AG09319 (cell line): ENCODE data around the gene IRF1.

ENCODE experiments used
- DNase-seq: peaks from one replicate; pipeline ENCODE4 v3.0.0-alpha.2; 2010; ENCODE audit warnings: low read depth; ENCODE audit errors: extremely low read depth
- CTCF ChIP-seq: IDR thresholded peaks from 2 replicates; pipeline ENCODE4 v1.5.1; 2011; ENCODE audit warnings: low read depth, mild to moderate bottlenecking, inconsistent platforms, low read length, moderate library complexity

Gene IRF1

GRCh38 chr5:132466433-132467286, 23.9 kb downstream of the IRF1 start:
- no peak for DNase-seq
- TF ChIP-seq CTCF = no peak

GRCh38 chr5:132465059-132465707, 25.4 kb downstream of the IRF1 start:
- TF ChIP-seq CTCF = no peak
- DNase-seq = no peak

DNA sequence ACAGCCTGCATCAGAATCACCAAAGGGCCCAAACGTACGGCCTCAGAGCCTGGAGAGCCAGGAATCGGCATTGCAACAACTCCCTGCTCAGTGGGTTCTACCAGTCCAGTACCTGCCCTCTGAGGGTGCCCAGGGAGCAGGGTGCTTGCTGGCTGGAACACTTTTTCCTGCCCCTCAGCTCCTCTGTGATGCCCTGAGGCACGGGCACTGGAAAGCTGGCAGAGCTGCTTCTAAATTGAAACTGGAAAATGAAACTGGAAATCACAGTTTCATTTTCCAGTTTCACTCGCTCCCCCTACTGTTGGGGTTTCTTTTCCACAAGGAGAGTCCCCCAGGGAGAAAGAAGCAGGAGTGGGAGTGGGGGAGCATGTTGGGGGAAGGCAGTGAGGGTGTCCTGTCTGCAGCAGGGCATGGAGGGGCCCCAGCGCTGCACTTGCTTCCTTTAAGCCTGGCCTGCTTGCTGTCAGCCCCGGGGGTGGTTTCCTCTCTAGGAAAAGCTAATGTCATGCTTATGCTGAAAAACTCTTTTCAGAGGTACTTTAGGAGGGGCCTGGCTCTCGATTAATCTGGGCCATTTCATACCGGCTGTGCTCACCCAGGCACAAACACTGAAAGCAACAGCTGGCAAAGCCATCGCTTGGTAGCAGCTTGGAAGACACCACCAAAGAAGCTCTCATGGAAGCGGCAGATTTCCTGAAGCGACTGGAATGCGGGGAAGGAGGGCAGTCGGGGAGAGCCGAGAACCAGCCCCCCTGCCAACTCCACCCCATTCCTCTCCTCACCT, 26.2 kb downstream of the IRF1 start:
- peak; percentile 43 for TF ChIP-seq CTCF
- DNase-seq = no peak

DNA sequence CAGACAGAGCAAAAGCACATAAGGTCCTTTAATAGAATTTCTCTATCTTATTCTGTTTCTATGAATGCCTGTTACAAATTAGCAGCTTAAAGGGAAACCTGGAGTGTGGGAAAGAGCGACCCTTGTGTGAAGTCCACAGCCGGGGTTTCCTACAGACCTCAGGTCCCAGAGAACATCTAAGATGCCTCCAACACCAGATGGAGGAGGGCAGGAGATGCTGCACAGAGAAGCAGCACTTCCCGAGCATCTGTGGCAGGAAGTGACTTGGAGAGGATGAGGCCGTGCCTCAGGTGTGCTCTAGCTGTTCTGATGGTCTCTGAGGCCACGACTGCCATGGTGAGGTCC, 26.8 kb downstream of the IRF1 start:
- no peak for TF ChIP-seq CTCF
- no peak for DNase-seq

DNA sequence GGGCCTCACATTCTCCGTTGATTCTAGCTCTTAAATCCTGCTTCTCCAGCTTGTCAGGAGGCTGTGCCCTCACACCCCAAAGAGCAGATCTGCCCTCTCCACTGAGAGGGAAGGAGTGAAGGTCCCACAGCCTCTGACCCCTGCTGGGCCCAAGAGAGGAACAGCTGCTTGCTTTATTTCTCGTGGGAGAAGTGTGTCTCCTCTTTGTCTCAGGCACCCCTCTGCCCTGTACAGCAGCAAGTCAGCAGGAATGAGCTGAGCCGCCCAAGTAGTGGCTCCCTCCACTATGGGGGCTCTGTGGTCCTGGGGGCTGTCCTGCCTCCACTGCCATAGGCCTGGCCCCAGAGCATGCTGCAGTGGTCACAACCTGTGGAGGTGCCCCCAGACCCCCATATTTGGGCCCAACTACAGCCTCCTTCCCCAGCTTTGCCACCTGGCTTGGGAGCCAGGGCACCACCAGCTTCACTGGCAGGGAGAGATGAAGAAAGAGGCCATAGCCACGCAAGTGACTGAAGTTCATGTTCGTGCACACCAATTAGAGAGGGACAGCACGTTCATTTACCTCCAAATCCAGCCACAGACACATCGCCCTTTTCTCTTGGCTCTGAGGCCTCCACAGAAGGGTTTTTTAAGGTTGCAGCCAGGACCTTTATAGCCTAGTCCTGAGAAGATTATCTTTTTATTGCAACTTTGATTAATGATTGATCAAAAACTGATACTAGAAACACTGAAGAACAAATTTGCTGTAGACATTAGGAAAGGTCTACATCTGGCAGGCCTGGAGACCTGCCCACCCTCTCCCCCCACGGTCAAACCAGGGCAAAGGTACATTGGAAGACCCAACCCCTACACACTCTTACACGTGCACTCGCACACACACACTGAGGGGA, 27.5 kb downstream of the IRF1 start:
- DNase-seq = no peak
- no peak for TF ChIP-seq CTCF

GRCh38 chr5:132462333-132462732, 28.2 kb downstream of the IRF1 start:
- no peak for DNase-seq
- no peak for TF ChIP-seq CTCF
